PC-9 (cell line): ENCODE measurements around the gene MYCT1. TPM values are rescaled to one million over a fixed set of nuclear protein-coding genes. Genes with fewer than 3 reads are reported as not detected.

Source experiments
- BruUV-seq: library from RNA; stranded (reverse); fragments of 400-500 nt; replicated peaks from 2 replicates; lab custom pipeline; 2021; lab: Mats Ljungman, UMichigan
- CTCF ChIA-PET: fragments of 300-600 bp; sonication (Branson Sonifier 250); formaldehyde crosslinking; loops from one replicate; lab custom pipeline; 2022; ENCODE audit warnings: antibody characterized with exemption; lab: Charles Lee
- POLR2A ChIA-PET: fragments of 300-600 bp; sonication (Branson Sonifier 250); formaldehyde crosslinking; loops from one replicate; lab custom pipeline; 2022; ENCODE audit warnings: antibody characterized with exemption; ENCODE audit not compliant: unreplicated experiment; lab: Charles Lee
- DNase-seq, 2 experiments: peaks; one replicate each; pipeline versions ENCODE4 v3.0.0 to v3.0.0-alpha.2; 2015 to 2022; ENCODE audit warnings: mixed read lengths in 1 of 2
- H2AFZ ChIP-seq: fragments of 200-600 bp; sonication (generic); 2 replicates; pipeline ENCODE4 v1.8.1; 2017; ENCODE audit warnings: antibody characterized with exemption
- H3F3A ChIP-seq: fragments of 200-600 bp; sonication (generic); 2 replicates; pipeline ENCODE4 v1.8.1; 2017; ENCODE audit warnings: antibody characterized with exemption, mild to moderate bottlenecking, low read depth; ENCODE audit not compliant: insufficient read depth
- H3K27ac ChIP-seq: fragments of 200-600 bp; sonication (generic); 2 replicates; pipeline ENCODE4 v1.6.1; 2016; ENCODE audit warnings: mixed run types
- H3K27me3 ChIP-seq: fragments of 200-600 bp; sonication (generic); 2 replicates; pipeline ENCODE4 v1.6.1; 2016; ENCODE audit warnings: low read depth, mixed run types; ENCODE audit not compliant: insufficient read depth
- H3K36me3 ChIP-seq: fragments of 200-600 bp; sonication (generic); 2 replicates; pipeline ENCODE4 v1.6.1; 2016; ENCODE audit warnings: low read depth, mixed run types
- H3K4me1 ChIP-seq: fragments of 200-600 bp; sonication (generic); replicated peaks from 2 replicates; pipeline ENCODE4 v1.6.1; 2016; ENCODE audit warnings: mixed run types; ENCODE audit not compliant: insufficient read depth
- H3K4me2 ChIP-seq: fragments of 200-600 bp; sonication (generic); 2 replicates; pipeline ENCODE4 v1.6.1; 2017; ENCODE audit warnings: mixed run types
- H3K4me3 ChIP-seq: fragments of 200-600 bp; sonication (generic); 2 replicates; pipeline ENCODE4 v1.6.1; 2016; ENCODE audit warnings: mixed run types
- H3K79me2 ChIP-seq: fragments of 200-600 bp; sonication (generic); 2 replicates; pipeline ENCODE4 v1.6.1; 2017; ENCODE audit warnings: low read depth, mixed run types
- H3K9me2 ChIP-seq: fragments of 200-600 bp; sonication (generic); 2 replicates; pipeline ENCODE4 v1.8.1; 2017; ENCODE audit warnings: mild to moderate bottlenecking; ENCODE audit not compliant: insufficient read depth
- H3K9me3 ChIP-seq: fragments of 200-600 bp; sonication (generic); 2 replicates; pipeline ENCODE4 v1.8.1; 2016; ENCODE audit warnings: low read depth; ENCODE audit not compliant: insufficient read depth
- H4K20me1 ChIP-seq: fragments of 200-600 bp; sonication (generic); 2 replicates; pipeline ENCODE4 v1.8.1; 2017; ENCODE audit not compliant: insufficient read depth
- EZH2 ChIP-seq: fragments of 200-600 bp; sonication (generic); IDR thresholded peaks from 2 replicates; pipeline ENCODE4 v1.8.0; 2017; ENCODE audit warnings: antibody characterized with exemption, low read depth
- intact Hi-C: fragments of 100-400 bp; cut with micrococcal nuclease; formaldehyde crosslinking; loops from one replicate; pipeline ENCODE4 v1.10.0; 2022; ENCODE audit not compliant: unreplicated experiment
- total RNA-seq: library from RNA; stranded (reverse); gene quantifications from 2 replicates; pipeline ENCODE4 v1.2.3, GENCODE V29; 2021
- TF ChIP-seq, protein P1 (sequence below): fragments of 200-600 bp; sonication (generic); conservative IDR thresholded peaks from 2 replicates; pipeline ENCODE4 v1.6.1; 2017; ENCODE audit warnings: mixed run types, antibody characterized with exemption, mild to moderate bottlenecking, moderate library complexity

The MYCT1 gene
- total RNA-seq, 1 experiment from 2014 or later, result not detected

DNA sequence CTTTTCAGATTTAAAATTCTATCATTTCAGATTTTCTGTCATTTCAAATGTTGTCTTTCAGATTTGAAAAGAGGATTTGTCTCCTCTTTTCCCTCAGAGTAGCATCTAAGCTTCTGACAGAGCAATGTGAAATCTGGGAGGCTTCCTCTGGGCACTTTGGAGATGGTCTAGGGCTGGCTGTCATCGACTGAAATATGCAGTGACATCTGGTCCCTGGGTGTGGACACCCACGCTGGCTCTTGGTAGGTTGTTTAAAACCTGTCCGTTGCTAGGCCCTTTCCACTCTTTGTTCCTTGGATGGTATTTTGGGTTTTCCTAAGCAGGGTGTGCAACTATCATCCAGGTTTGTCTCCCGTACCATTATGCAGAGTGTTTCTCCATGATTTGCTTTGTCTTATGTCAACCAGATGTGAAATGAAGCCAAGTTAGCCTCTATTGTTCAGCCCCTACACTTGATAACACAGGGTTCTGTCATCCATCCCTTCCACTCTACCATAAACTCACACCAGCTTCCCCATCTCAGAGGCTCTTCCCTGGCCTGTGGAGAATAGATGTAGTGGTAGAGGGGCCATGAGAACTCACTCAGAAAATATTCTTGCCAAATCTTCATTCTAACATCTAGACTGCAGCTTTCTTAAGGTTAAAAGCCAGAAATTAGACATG is 47.9 kb downstream of the MYCT1 start:
- TF ChIP-seq EZH2, result no peak
- TF ChIP-seq, protein P1, sequence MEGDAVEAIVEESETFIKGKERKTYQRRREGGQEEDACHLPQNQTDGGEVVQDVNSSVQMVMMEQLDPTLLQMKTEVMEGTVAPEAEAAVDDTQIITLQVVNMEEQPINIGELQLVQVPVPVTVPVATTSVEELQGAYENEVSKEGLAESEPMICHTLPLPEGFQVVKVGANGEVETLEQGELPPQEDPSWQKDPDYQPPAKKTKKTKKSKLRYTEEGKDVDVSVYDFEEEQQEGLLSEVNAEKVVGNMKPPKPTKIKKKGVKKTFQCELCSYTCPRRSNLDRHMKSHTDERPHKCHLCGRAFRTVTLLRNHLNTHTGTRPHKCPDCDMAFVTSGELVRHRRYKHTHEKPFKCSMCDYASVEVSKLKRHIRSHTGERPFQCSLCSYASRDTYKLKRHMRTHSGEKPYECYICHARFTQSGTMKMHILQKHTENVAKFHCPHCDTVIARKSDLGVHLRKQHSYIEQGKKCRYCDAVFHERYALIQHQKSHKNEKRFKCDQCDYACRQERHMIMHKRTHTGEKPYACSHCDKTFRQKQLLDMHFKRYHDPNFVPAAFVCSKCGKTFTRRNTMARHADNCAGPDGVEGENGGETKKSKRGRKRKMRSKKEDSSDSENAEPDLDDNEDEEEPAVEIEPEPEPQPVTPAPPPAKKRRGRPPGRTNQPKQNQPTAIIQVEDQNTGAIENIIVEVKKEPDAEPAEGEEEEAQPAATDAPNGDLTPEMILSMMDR, result no peak
- H3F3A ChIP-seq, result no peaks in the 10 kb centered on the region
- H2AFZ ChIP-seq, result no peak overlapping the region
- ChIA-PET CTCF (no interaction called here), POLR2A (no interaction called here)
- intact Hi-C loops, result loop anchor here (10.0 kb wide), 1 partner anchor 279 kb away; no protein-coding TSS in a partner anchor
- H3K9me3 ChIP-seq, result no peaks in the 10 kb centered on the region
- no peaks in the 10 kb centered on the region for H3K27me3 ChIP-seq
- no peak overlapping the region for H3K27ac ChIP-seq
- H3K9me2 ChIP-seq, result no peaks in the 10 kb centered on the region; the same call in 1 of the 2 replicates
- no peaks in the 10 kb centered on the region for H3K36me3 ChIP-seq
- 0 out of 2 replicates have a peak overlapping the region, but pooled peaks have one; percentile 1 for H3K4me2 ChIP-seq
- no peak for DNase-seq
- no peak overlapping the region for H3K4me3 ChIP-seq
- no TSS peak for BruUV-seq
- H4K20me1 ChIP-seq, result no peaks in the 10 kb centered on the region
- 0 out of 2 replicates have a peak, but pooled peaks cover 6% of the 10 kb centered on the region for H3K4me1 ChIP-seq
- H3K79me2 ChIP-seq, result no peaks in the 10 kb centered on the region

DNA sequence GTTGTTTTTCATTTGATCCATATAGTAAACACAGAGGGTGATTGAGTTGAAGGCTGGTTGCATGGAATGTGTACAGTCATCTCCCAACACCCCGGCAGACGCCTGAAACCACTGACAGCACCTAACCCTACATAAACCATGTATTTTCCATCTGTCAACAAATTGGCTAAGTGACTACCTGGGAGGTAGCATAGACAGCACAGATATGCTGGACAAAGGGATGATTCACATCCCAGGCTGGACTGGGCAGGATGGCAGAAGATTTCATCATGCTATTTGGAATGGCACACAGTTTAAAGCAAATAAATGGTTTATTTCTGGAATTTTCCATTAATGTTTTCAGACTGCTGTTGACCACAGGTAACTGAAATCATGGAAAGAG is 48.5 kb downstream of the MYCT1 start:
- peak in 1 of 2 experiments; percentile 37 for DNase-seq
- Histone ChIP-seq H3K36me3 (no peaks in the 10 kb centered on the region), H3F3A (no peaks in the 10 kb centered on the region), H3K4me3 (no peak overlapping the region), H2AFZ (no peak overlapping the region), H3K9me2 (no peaks in the 10 kb centered on the region; the same call in 1 of the 2 replicates), H3K4me1 (0 out of 2 replicates have a peak, but pooled peaks cover 6% of the 10 kb centered on the region), H3K27me3 (no peaks in the 10 kb centered on the region), H4K20me1 (no peaks in the 10 kb centered on the region), H3K4me2 (0 out of 2 replicates have a peak overlapping the region, but pooled peaks have one; percentile 1), H3K9me3 (no peaks in the 10 kb centered on the region), H3K79me2 (no peaks in the 10 kb centered on the region), H3K27ac (peak overlapping the region; percentile 35)
- POLR2A ChIA-PET, result no interaction called here
- intact Hi-C loops, result loop anchor here (10.0 kb wide), 1 partner anchor 279 kb away; no protein-coding TSS in a partner anchor
- TF ChIP-seq EZH2, result no peak
- TF ChIP-seq, protein P1, result no peak
- no TSS peak for BruUV-seq
- CTCF ChIA-PET, result no interaction called here

DNA sequence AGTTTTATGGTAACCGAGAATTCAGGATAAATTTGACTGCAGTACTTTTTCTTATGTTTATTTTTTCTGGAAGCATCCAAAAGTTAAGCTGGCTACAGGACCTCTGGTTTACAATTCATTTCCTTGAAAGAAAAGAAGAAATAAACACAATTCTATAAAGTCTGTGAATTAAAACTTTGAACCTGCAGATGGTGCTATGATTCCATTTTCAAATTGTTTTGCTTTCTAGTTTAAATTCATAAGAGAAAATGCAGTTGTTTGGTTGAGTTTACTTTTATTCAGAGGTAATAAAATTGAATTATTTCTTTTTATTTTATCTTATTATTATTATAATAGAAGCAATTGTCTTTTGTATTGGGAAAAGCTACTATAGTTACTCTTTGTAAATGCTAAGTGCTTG is 51.1 kb downstream of the MYCT1 start:
- H3K4me2 ChIP-seq, result no peak overlapping the region
- 0 out of 2 replicates have a peak, but pooled peaks cover 6% of the 10 kb centered on the region for H3K4me1 ChIP-seq
- H3K36me3 ChIP-seq, result no peaks in the 10 kb centered on the region
- no peaks in the 10 kb centered on the region for H3K9me3 ChIP-seq
- H4K20me1 ChIP-seq, result no peaks in the 10 kb centered on the region
- H3K4me3 ChIP-seq, result no peak overlapping the region
- H2AFZ ChIP-seq, result no peak overlapping the region
- H3K79me2 ChIP-seq, result no peaks in the 10 kb centered on the region
- ChIA-PET CTCF (interaction anchor here (1.7 kb wide), 1 partner anchor 199 kb away, joined by 6 read pairs; no protein-coding TSS in a partner anchor), POLR2A (no interaction called here)
- no peak for TF ChIP-seq EZH2
- TF ChIP-seq, protein P1, result peak; percentile 41; the same call in 1 of the 2 replicates
- no peaks in the 10 kb centered on the region for H3F3A ChIP-seq
- H3K27me3 ChIP-seq, result no peaks in the 10 kb centered on the region
- H3K27ac ChIP-seq, result no peak overlapping the region
- intact Hi-C loops, result loop anchor here (2.0 to 10.0 kb wide), 2 partner anchors 200 to 276 kb away; no protein-coding TSS in a partner anchor
- no peak for DNase-seq
- no TSS peak for BruUV-seq
- H3K9me2 ChIP-seq, result no peaks in the 10 kb centered on the region; the same call in 1 of the 2 replicates
